Amygdala (tissue), 56 donors: ENCODE data around the gene TXNRD1.

Source experiments
- DNase-seq, 56 donors: peaks; one replicate each; lab custom pipeline; 2025; lab: John Stamatoyannopoulos, UW

Gene TXNRD1

GRCh38 chr12:104276273-104277131 is 60.9 kb downstream of the TXNRD1 start:
- DNase-seq: peak in 6 of 56 donors; percentile 1 to 19 (median 4)

GRCh38 chr12:104279164-104279563 is 63.6 kb downstream of the TXNRD1 start:
- no peak for DNase-seq

GRCh38 chr12:104280111-104280510 is 64.5 kb downstream of the TXNRD1 start:
- no peak for DNase-seq

GRCh38 chr12:104280717-104281458 is 65.3 kb downstream of the TXNRD1 start:
- DNase-seq: no peak

GRCh38 chr12:104281636-104282035 is 66.1 kb downstream of the TXNRD1 start:
- no peak for DNase-seq

DNA sequence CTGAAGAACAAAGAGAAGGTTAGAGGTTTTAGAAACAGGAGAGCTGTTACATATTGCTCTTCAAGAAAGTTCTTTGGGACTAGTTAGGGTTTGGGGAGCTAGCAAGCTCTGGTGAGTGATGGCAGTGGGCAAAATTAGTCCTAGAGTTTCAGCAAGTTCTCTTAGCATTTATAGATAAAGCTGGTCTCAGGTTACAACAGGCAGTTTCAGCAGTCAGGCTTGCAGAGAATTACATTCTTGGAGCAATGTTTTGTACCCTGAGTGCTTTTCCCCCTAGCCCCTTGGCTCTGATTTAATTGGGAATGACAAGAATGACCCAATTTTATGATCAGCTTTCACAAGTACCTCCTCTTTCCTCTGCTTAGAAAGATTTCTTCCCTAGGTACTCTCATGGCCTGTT is 66.5 kb downstream of the TXNRD1 start:
- DNase-seq: no peak

GRCh38 chr12:104285740-104286515 is 70.3 kb downstream of the TXNRD1 start:
- no peak for DNase-seq

DNA sequence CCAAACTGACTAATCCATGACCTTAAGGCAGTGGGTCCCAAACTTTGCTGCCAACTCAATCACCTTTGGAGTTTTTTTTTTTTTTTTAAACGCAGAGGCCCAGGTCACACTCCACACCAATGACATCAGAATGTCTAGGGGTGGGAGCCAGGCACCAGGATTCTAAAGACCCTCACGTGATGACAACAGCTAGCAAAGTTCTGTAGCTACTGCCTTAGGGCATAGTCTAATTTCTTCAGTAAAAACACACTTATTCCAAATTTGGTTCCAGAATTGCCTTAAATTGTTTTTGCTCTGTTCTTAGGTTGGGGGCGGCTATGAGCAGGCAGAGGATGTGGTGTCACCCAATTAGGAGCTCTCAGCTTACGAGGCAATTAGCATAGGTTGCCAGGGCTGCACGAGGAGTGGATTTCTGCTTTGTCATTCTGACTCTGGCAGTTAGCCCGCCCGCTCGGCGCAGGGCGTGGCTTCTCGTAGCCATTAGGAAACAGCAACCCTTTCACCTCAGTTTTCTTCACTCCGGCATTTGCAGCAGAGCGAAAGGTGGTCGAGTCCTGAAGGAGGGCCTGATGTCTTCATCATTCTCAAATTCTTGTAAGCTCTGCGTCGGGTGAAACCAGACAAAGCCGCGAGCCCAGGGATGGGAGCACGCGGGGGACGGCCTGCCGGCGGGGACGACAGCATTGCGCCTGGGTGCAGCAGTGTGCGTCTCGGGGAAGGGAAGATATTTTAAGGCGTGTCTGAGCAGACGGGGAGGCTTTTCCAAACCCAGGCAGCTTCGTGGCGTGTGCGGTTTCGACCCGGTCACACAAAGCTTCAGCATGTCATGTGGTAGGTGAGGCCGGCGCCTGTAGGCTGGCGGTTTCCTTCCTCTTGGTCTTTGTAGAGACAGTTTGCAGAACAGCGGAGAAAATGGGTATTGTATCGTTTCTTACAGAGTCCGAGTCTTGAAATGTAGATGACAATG is 71.2 kb downstream of the TXNRD1 start:
- peak; percentile 43 to 99 (median 82) for DNase-seq

- DNase-seq: peak in 55 of 56 donors; percentile 28 to 90 (median 74)
These were observed 73.2 kb downstream of the TXNRD1 start for GRCh38 chr12:104288635-104289274.

DNA sequence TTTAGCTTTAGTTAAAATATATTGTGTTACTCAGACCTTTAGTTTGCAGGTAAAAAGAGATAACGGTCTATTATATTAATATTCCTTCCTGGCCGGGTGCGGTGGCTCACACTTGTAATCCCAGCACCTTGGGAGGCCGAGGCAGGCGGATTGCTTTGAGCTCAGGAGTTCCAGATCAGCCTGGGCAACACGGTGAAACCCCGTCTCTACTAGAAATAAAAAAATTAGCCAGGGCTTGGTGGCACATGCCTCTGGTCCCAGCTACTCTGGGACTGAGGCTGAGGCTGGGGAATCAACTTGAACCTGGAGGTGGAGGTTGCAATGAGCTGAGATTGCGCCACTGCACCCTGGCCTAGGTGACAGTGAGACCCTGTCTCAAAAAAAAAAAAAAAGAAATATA is 74.7 kb downstream of the TXNRD1 start:
- DNase-seq: no peak

DNA sequence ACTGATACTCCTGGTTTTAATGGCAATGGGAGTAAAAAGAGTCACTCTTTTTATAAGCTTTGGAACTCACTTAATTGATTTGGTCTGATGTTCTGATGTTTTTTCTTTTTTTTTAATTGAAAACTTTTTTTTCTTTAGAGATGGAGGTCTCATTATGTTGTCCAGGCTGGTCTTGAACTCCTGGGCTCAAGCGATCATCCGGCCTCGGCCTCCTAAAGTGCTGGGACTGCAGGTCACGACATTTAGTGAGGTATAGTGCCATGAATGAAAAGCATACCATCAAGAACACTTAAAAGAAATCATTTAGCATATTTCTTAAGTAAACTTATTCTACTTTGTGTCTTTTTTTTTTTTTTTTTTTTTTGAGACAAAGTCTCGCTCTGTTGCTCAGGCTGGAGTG is 75.3 kb downstream of the TXNRD1 start:
- no peak for DNase-seq

DNA sequence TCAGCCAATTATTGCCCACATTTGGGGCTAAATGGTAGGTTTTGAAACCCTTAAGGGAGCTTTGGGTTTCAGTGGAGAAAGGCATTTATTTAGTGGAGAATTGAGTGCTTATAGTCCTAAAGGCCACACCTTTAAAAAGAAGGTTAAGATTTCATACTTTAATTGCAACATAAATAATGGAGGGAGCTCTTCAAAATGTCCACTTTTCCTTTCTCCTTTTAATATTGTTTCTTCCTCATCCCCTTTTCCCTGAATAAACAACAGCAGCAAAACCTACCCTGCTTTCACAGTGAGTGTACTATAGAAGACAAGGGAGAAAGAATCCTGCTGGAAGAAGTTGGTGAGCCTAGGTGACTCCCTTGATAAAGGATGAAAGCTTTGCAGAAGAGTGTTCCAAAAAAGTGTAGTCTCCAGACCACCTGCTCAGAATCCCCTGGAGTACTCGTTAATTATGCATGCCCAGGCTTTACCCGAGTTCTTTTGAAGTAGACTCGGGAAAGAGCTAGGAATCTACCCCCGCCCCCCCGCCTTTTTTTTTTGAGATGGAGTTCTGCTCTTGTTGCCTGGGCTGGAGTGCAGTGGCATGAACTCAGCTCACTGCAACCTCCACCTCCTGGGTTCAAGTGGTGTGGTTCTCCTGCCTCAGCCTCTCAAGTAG is 76.4 kb downstream of the TXNRD1 start:
- DNase-seq: no peak

DNA sequence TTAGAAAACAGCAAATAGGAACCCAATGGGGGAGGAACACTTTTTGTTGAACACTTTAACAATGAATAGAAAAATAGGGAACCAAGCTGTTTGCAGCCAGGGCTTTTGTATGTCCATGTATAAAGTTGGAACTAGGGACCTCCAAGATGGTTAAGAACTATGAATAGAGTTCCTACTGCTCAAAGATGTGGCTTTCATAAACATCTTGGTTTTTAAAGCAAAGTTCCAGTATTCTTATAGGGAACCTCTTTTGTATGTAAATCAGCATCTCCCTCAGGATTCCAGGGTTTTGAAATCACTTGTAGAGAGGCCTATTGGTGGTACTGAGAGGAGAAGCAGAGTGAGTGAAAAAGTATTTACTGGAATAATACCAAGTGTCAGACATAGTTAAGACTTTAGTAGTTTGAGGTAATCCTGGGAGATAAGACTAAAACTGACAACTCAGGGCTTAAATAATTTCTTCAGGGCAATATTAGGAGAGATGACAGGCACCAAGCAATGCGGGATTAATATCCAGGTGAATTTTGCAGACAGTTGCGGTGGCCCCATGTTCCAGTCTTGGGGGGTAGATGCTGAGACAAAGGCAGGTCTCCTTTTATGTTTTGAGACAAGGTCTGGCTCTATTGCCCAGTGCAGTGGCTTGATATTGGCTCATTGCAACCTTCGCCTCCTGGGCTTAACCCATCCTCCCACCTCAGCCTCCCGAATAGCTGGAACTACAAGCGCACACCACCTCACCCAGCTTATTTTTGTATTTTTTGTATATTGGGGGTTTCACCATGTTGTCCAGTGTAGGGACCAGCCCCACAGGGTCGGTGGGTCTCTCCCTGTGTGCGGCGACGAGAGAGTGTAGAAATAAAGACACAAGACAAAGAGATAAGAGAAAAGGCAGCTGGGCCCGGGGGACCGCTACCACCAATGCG is 77.6 kb downstream of the TXNRD1 start:
- DNase-seq: no peak

DNA sequence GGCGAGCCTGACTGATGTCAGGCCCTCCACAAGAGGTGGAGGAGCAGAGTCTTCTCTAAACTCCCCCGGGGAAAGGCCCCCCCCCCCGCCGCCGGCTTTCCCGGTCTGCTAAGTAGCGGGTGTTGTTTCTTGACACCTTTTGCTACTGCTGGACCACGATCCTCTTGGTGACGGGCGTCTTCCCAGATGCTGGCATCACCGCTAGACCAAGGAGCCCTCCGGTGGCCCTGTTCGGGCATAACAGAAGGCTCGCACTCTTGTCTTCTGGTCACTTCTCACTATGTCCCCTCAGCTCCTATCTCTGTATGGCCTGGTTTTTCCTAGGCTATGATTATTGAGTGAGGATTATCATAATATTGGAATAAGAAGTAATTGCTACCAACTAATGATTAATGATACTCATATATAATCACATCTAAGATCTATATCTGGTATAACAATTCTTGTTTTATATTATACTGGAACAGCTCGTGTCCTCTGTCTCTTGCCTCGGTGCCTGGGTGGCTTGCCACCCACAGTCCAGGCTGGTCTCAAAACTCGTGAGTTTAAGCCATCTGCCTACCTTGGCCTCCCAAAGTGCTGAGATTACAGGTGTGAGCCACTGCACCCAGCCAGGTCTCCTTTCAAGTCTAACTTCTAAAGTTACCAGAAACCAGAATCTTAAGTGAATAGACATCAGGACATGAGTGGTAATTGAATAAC is 78.7 kb downstream of the TXNRD1 start:
- peak in 10 of 56 donors; percentile 2 to 27 (median 8) for DNase-seq

DNA sequence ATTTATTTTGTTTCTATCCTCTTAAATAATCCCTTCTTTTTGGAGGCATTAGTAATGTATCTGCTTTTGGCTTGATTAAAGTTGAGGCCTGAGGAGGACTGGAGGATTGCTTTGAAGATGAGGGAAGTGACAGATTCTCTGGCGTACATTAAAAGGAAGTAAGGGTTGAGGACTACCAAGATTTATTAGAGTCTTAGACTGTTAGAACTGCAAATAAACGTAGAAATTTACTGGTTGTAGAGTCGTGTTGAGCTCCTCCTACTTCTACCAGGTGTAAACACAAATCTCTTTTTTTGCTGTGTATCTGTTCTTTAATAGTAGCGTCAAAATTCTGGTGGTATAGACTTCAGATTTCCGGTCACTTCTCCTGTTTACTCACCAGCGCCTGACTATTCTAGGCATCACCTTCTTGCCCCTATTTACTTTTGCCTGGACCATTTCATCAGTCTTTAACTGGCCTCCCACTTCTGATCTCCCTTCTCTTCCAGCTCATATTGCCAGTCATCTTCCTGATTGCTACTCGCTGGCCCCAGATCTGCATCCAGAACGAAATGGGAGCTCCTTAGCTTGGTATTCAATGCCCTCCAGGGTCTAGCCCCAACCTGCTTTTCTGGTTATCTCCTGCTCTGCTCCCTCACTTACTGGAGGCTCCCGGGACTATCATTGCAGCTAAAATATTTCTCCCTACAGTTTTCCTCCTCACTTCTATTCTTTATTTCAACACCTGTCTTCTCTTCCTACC is 79.5 kb downstream of the TXNRD1 start:
- no peak for DNase-seq

DNA sequence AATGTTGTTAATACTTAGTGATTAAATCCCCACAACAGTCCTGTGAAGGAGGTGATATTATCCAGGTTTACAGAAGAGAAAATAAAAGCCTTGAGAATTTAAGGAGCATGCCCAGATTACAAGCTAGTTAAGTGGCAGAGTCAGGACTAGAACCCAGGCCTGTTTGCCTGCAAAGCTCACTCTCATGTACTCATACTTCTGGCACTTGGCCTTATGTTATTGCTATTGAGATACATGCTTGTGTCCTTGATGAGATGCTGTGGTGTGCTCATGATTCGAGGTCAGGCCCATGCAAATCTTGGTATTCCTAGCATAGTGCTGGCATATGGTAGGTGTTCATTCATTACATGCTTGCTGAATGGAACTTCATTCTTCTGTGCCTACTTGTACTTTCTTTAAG is 80.4 kb downstream of the TXNRD1 start:
- no peak for DNase-seq
